Testis (tissue), 2 donors: Measurements from ENCODE around the gene PSMC3.

Source experiments
- CTCF ChIP-seq, 3 experiments: fragments of 450-650 bp in 2 of 3; fragments of 200-600 bp in 1 of 3; sonication (generic) in 1 of 3; IDR thresholded peaks; one replicate each; pipeline ENCODE4 v1.5.1; 2016 to 2019; ENCODE audit warnings: antibody characterized with exemption in 3 of 3, mild to moderate bottlenecking in 2 of 3, moderate library complexity in 1 of 3
- POLR2A ChIP-seq: fragments of 450-650 bp; IDR thresholded peaks from one replicate; pipeline ENCODE4 v1.6.1; 2017; ENCODE audit warnings: antibody characterized with exemption, mild to moderate bottlenecking, moderate library complexity

GRCh38 chr11:47443817-47444216 is 17.6 kb upstream of the PSMC3 start:
- TF ChIP-seq CTCF (IDR thresholded peaks at IDR 0.05) = no peak
- TF ChIP-seq POLR2A = no peak
